ENCODE results near the gene S100A3. TPM values are rescaled to one million over a fixed set of nuclear protein-coding genes. Genes with fewer than 3 reads are reported as not detected.
"Not testable (repeated sequence)": the region's sequence is repeated elsewhere in the genome, so short reads cannot be mapped to it uniquely, and the experiment has no call there.

S100A3 gene
- total RNA-seq, 1 experiment from 2014 or later, result not detected

- H3K4me1 ChIP-seq (ENCODE audit: low read length), result no peaks in the 10 kb centered on the region
- H3K27me3 ChIP-seq (ENCODE audit: low read length), result no peaks in the 10 kb centered on the region
- H4K20me1 ChIP-seq (ENCODE audit: insufficient read depth, low read depth, low read length), result no peaks in the 10 kb centered on the region
- H2AFZ ChIP-seq (ENCODE audit: low read length), result no peak overlapping the region
- H3K4me3 ChIP-seq (ENCODE audit: low read length), result no peak overlapping the region
- H3K9ac ChIP-seq (ENCODE audit: low read length), result no peak overlapping the region
- no peak for DNase-seq
- no peaks in the 10 kb centered on the region for H3K36me3 ChIP-seq (ENCODE audit: insufficient read depth, low read length)
- H3K4me2 ChIP-seq (ENCODE audit: low read depth, low read length, poor library complexity, severe bottlenecking), result no peak overlapping the region
- no peak overlapping the region for H3K27ac ChIP-seq (ENCODE audit: low read length)
- H3K9me2 ChIP-seq (replicated peaks; ENCODE audit: insufficient read depth, low read length), result no peaks in the 10 kb centered on the region
- no peaks in the 10 kb centered on the region for H3K79me2 ChIP-seq (ENCODE audit: low read length)
- no peaks in the 10 kb centered on the region for H3K9me3 ChIP-seq (ENCODE audit: low read length)
Measured at GRCh38 chr1:153585006-153585405, 35.9 kb upstream of the S100A3 start.

DNA sequence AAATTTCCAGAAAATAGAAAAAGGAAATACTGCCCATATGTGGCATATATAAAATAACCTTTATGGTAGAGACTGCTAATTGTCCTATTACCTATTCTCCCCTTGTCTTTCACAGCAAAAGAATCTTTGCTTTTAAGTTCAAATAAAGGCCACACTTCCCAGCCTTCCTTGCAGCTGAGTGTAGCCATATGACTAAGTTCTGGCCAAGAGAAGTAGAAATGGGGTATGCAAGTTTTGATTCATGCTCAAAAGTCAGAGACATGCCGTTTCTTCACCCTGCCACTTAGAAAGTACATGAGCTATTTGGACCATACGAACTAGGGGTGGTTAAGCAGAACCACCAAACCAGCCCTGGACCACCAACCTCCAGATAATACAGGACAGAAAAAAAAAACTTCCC lies 34.9 kb upstream of the S100A3 start:
- Histone ChIP-seq H3K27ac (ENCODE audit: low read length) (no peak overlapping the region), H4K20me1 (ENCODE audit: insufficient read depth, low read depth, low read length) (no peaks in the 10 kb centered on the region), H3K27me3 (ENCODE audit: low read length) (no peaks in the 10 kb centered on the region), H3K79me2 (ENCODE audit: low read length) (no peaks in the 10 kb centered on the region), H3K4me2 (ENCODE audit: low read depth, low read length, poor library complexity, severe bottlenecking) (no peak overlapping the region), H3K36me3 (ENCODE audit: insufficient read depth, low read length) (no peaks in the 10 kb centered on the region), H3K4me1 (ENCODE audit: low read length) (no peaks in the 10 kb centered on the region), H3K9me2 (replicated peaks; ENCODE audit: insufficient read depth, low read length) (no peaks in the 10 kb centered on the region), H3K4me3 (ENCODE audit: low read length) (no peak overlapping the region), H3K9ac (ENCODE audit: low read length) (no peak overlapping the region), H2AFZ (ENCODE audit: low read length) (no peak overlapping the region), H3K9me3 (ENCODE audit: low read length) (no peaks in the 10 kb centered on the region)
- DNase-seq, result no peak

GRCh38 chr1:153583514-153583913 lies 34.5 kb upstream of the S100A3 start:
- not testable (repeated sequence) for H3K4me2 ChIP-seq (ENCODE audit: low read depth, low read length, poor library complexity, severe bottlenecking); H3K36me3 ChIP-seq (ENCODE audit: insufficient read depth, low read length); H2AFZ ChIP-seq (ENCODE audit: low read length); H3K79me2 ChIP-seq (ENCODE audit: low read length); H3K9ac ChIP-seq (ENCODE audit: low read length); H3K27ac ChIP-seq (ENCODE audit: low read length); H3K9me2 ChIP-seq (replicated peaks; ENCODE audit: insufficient read depth, low read length); H3K4me1 ChIP-seq (ENCODE audit: low read length); H3K9me3 ChIP-seq (ENCODE audit: low read length); DNase-seq; H4K20me1 ChIP-seq (ENCODE audit: insufficient read depth, low read depth, low read length); H3K27me3 ChIP-seq (ENCODE audit: low read length); H3K4me3 ChIP-seq (ENCODE audit: low read length)

GRCh38 chr1:153582836-153583235 lies 33.8 kb upstream of the S100A3 start:
- not testable (repeated sequence) for H3K9ac ChIP-seq (ENCODE audit: low read length); H3K27me3 ChIP-seq (ENCODE audit: low read length); H3K9me2 ChIP-seq (replicated peaks; ENCODE audit: insufficient read depth, low read length); H3K9me3 ChIP-seq (ENCODE audit: low read length); H4K20me1 ChIP-seq (ENCODE audit: insufficient read depth, low read depth, low read length); H3K4me1 ChIP-seq (ENCODE audit: low read length); H3K36me3 ChIP-seq (ENCODE audit: insufficient read depth, low read length); H3K4me2 ChIP-seq (ENCODE audit: low read depth, low read length, poor library complexity, severe bottlenecking); DNase-seq; H3K79me2 ChIP-seq (ENCODE audit: low read length); H2AFZ ChIP-seq (ENCODE audit: low read length); H3K4me3 ChIP-seq (ENCODE audit: low read length); H3K27ac ChIP-seq (ENCODE audit: low read length)

- H3K9ac ChIP-seq (ENCODE audit: low read length), result no peak overlapping the region
- H3K36me3 ChIP-seq (ENCODE audit: insufficient read depth, low read length), result no peaks in the 10 kb centered on the region
- H3K9me3 ChIP-seq (ENCODE audit: low read length), result no peaks in the 10 kb centered on the region
- no peak overlapping the region for H3K4me3 ChIP-seq (ENCODE audit: low read length)
- H3K27ac ChIP-seq (ENCODE audit: low read length), result no peak overlapping the region
- H3K4me2 ChIP-seq (ENCODE audit: low read depth, low read length, poor library complexity, severe bottlenecking), result no peak overlapping the region
- no peak for DNase-seq
- H3K27me3 ChIP-seq (ENCODE audit: low read length), result no peaks in the 10 kb centered on the region
- no peak overlapping the region for H2AFZ ChIP-seq (ENCODE audit: low read length)
- no peaks in the 10 kb centered on the region for H3K79me2 ChIP-seq (ENCODE audit: low read length)
- no peaks in the 10 kb centered on the region for H3K4me1 ChIP-seq (ENCODE audit: low read length)
- H4K20me1 ChIP-seq (ENCODE audit: insufficient read depth, low read depth, low read length), result no peaks in the 10 kb centered on the region
- H3K9me2 ChIP-seq (replicated peaks; ENCODE audit: insufficient read depth, low read length), result no peaks in the 10 kb centered on the region
Measured at GRCh38 chr1:153578936-153579335, 29.9 kb upstream of the S100A3 start.

DNA sequence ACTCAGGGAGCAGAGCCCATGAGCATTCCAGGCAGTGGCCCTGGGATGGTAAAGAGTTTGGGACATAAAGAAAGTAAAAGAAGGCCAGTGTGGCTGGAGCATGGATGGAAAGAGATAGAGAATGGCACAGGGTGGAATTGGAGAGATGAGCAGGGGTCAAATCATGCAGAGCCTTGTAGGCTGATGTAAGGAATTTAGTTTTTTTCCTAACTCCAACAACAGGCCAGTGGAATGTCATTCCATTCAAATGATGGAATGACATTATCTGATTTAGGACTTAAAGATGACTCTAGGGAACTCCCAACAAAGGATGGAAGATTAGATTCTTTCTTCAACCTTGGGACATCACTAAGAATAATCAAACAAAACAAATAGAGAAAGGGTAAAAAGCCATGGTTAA lies 29.4 kb upstream of the S100A3 start:
- no peak overlapping the region for H2AFZ ChIP-seq (ENCODE audit: low read length)
- no peak overlapping the region for H3K4me2 ChIP-seq (ENCODE audit: low read depth, low read length, poor library complexity, severe bottlenecking)
- no peak overlapping the region for H3K4me3 ChIP-seq (ENCODE audit: low read length)
- no peaks in the 10 kb centered on the region for H3K9me3 ChIP-seq (ENCODE audit: low read length)
- H3K27ac ChIP-seq (ENCODE audit: low read length), result no peak overlapping the region
- H4K20me1 ChIP-seq (ENCODE audit: insufficient read depth, low read depth, low read length), result no peaks in the 10 kb centered on the region
- no peaks in the 10 kb centered on the region for H3K27me3 ChIP-seq (ENCODE audit: low read length)
- H3K36me3 ChIP-seq (ENCODE audit: insufficient read depth, low read length), result no peaks in the 10 kb centered on the region
- no peaks in the 10 kb centered on the region for H3K79me2 ChIP-seq (ENCODE audit: low read length)
- H3K9ac ChIP-seq (ENCODE audit: low read length), result no peak overlapping the region
- DNase-seq, result peak; percentile 16
- H3K4me1 ChIP-seq (ENCODE audit: low read length), result no peaks in the 10 kb centered on the region
- H3K9me2 ChIP-seq (replicated peaks; ENCODE audit: insufficient read depth, low read length), result no peaks in the 10 kb centered on the region

DNA sequence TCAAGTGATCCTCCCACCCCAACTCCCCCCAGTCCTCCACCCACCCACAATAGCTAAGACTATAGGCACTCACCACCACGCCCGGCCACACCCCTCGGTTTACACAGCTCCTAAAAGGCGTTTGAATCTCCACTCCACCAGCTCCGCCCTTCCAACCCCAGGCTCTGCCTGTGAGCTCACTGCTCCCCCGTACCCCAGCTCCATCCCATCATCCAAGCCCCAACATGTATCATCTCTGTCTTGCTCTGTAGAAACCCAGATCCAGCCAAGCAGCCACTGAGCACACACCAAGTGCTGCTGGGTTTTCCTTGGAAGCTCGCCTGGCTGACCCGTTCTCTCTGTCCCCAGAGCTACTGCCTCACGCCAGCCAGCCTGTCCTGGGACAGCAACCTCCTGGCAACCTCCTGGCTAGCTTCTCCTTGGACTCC lies 28.6 kb upstream of the S100A3 start:
- Histone ChIP-seq H3K9ac (ENCODE audit: low read length) (no peak overlapping the region), H2AFZ (ENCODE audit: low read length) (no peak overlapping the region), H3K27ac (ENCODE audit: low read length) (no peak overlapping the region), H3K9me2 (replicated peaks; ENCODE audit: insufficient read depth, low read length) (no peaks in the 10 kb centered on the region), H3K4me2 (ENCODE audit: low read depth, low read length, poor library complexity, severe bottlenecking) (no peak overlapping the region), H3K4me3 (ENCODE audit: low read length) (no peak overlapping the region), H3K27me3 (ENCODE audit: low read length) (no peaks in the 10 kb centered on the region), H3K9me3 (ENCODE audit: low read length) (no peaks in the 10 kb centered on the region), H4K20me1 (ENCODE audit: insufficient read depth, low read depth, low read length) (no peaks in the 10 kb centered on the region), H3K79me2 (ENCODE audit: low read length) (no peaks in the 10 kb centered on the region), H3K36me3 (ENCODE audit: insufficient read depth, low read length) (no peaks in the 10 kb centered on the region), H3K4me1 (ENCODE audit: low read length) (no peaks in the 10 kb centered on the region)
- DNase-seq, result no peak

DNA sequence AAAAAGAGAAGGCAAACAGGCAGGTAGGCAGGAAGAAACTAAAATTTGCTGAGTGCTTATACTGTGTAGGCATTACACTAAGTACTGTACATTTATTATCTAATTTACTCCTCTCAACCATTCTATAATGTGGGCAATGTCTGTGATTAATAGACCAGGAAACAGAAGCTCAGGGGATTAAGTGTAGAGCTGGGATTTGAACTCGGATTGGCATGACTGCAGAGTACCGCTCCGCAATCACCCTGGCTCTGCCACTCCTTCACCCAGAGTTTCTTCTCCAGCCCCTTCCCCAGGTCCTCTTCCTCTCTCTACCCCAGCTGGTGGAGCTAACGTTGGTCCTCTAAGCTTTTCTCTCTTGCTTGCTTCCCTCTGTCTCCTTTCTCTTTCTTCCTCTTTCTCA lies 28.1 kb upstream of the S100A3 start:
- Histone ChIP-seq H3K9me3 (ENCODE audit: low read length) (no peaks in the 10 kb centered on the region), H3K4me1 (ENCODE audit: low read length) (no peaks in the 10 kb centered on the region), H3K36me3 (ENCODE audit: insufficient read depth, low read length) (no peaks in the 10 kb centered on the region), H4K20me1 (ENCODE audit: insufficient read depth, low read depth, low read length) (no peaks in the 10 kb centered on the region), H3K79me2 (ENCODE audit: low read length) (no peaks in the 10 kb centered on the region), H3K4me2 (ENCODE audit: low read depth, low read length, poor library complexity, severe bottlenecking) (no peak overlapping the region), H2AFZ (ENCODE audit: low read length) (no peak overlapping the region), H3K27me3 (ENCODE audit: low read length) (no peaks in the 10 kb centered on the region), H3K9ac (ENCODE audit: low read length) (no peak overlapping the region), H3K27ac (ENCODE audit: low read length) (no peak overlapping the region), H3K4me3 (ENCODE audit: low read length) (no peak overlapping the region), H3K9me2 (replicated peaks; ENCODE audit: insufficient read depth, low read length) (no peaks in the 10 kb centered on the region)
- DNase-seq, result no peak

GRCh38 chr1:153575497-153575896 lies 26.4 kb upstream of the S100A3 start:
- DNase-seq; H3K27me3 ChIP-seq (ENCODE audit: low read length); H3K79me2 ChIP-seq (ENCODE audit: low read length); H2AFZ ChIP-seq (ENCODE audit: low read length); H4K20me1 ChIP-seq (ENCODE audit: insufficient read depth, low read depth, low read length); H3K4me3 ChIP-seq (ENCODE audit: low read length); H3K27ac ChIP-seq (ENCODE audit: low read length); H3K9me2 ChIP-seq (replicated peaks; ENCODE audit: insufficient read depth, low read length); H3K4me1 ChIP-seq (ENCODE audit: low read length); H3K36me3 ChIP-seq (ENCODE audit: insufficient read depth, low read length); H3K4me2 ChIP-seq (ENCODE audit: low read depth, low read length, poor library complexity, severe bottlenecking); H3K9ac ChIP-seq (ENCODE audit: low read length); H3K9me3 ChIP-seq (ENCODE audit: low read length): not testable (repeated sequence)

Data from Karpas-422 (cell line).